ENCODE data around the gene DEFB123. TPM values are rescaled to one million over a fixed set of nuclear protein-coding genes. Genes with fewer than 3 reads are reported as not detected.

The DEFB123 gene
- total RNA-seq, 6 experiments from 2014 or later, result not detected

- no peak for TF ChIP-seq POLR2A (IDR thresholded peaks at IDR 0.05)
- no peak for TF ChIP-seq CTCF (IDR thresholded peaks at IDR 0.05)
- no peaks in the 10 kb centered on the region for H3K27me3 ChIP-seq
- WGBS (ENCODE audit: insufficient coverage, low coverage, low lambda C conversion rate, missing lambda C conversion rate), result 88% methylated on average over 3 of the region's 3 CpGs
- no peaks in the 10 kb centered on the region for H3K4me1 ChIP-seq
- H3K4me3 ChIP-seq, result no peak overlapping the region
- H3K9me3 ChIP-seq, result no peaks in the 10 kb centered on the region
- no peak for DNase-seq
- H3K36me3 ChIP-seq, result no peaks in the 10 kb centered on the region
- ATAC-seq, result no peak
- intact Hi-C loops (cut with DNase I), result no loop called here
- H3K27ac ChIP-seq, result no peak overlapping the region
Measured at GRCh38 chr20:31490752-31491151, 50.3 kb downstream of the DEFB123 start.

- no peaks in the 10 kb centered on the region for H3K27me3 ChIP-seq
- DNase-seq (no peak), ATAC-seq (peak in 3 of 4 donors; percentile 33 to 54 (median 36))
- TF ChIP-seq CTCF (IDR thresholded peaks at IDR 0.05) (peak; percentile 17 to 32 (median 22)), POLR2A (IDR thresholded peaks at IDR 0.05) (no peak)
- no peaks in the 10 kb centered on the region for H3K36me3 ChIP-seq
- H3K4me1 ChIP-seq, result no peaks in the 10 kb centered on the region
- no peak overlapping the region for H3K4me3 ChIP-seq
- 50% methylated on average over 2 of the region's 2 CpGs for WGBS (ENCODE audit: insufficient coverage, low coverage, low lambda C conversion rate, missing lambda C conversion rate)
- intact Hi-C loops (cut with DNase I), result no loop called here
- H3K9me3 ChIP-seq, result no peaks in the 10 kb centered on the region
- no peak overlapping the region for H3K27ac ChIP-seq
Measured at GRCh38 chr20:31494131-31494530, 53.7 kb downstream of the DEFB123 start.

GRCh38 chr20:31496761-31497295, 56.4 kb downstream of the DEFB123 start:
- no peak overlapping the region for H3K27ac ChIP-seq
- no peaks in the 10 kb centered on the region for H3K36me3 ChIP-seq
- 43% methylated on average over 3 of the region's 15 CpGs for WGBS (ENCODE audit: insufficient coverage, low coverage, low lambda C conversion rate, missing lambda C conversion rate)
- no peaks in the 10 kb centered on the region for H3K9me3 ChIP-seq
- no peaks in the 10 kb centered on the region for H3K27me3 ChIP-seq
- ATAC-seq (peak; percentile 38 to 71 (median 56)), DNase-seq (peak in 2 of 3 donors; percentile 41 to 55)
- TF ChIP-seq CTCF (IDR thresholded peaks at IDR 0.05) (no peak), POLR2A (IDR thresholded peaks at IDR 0.05) (no peak)
- intact Hi-C loops (cut with DNase I), result no loop called here
- no peaks in the 10 kb centered on the region for H3K4me1 ChIP-seq
- no peak overlapping the region for H3K4me3 ChIP-seq

DNA sequence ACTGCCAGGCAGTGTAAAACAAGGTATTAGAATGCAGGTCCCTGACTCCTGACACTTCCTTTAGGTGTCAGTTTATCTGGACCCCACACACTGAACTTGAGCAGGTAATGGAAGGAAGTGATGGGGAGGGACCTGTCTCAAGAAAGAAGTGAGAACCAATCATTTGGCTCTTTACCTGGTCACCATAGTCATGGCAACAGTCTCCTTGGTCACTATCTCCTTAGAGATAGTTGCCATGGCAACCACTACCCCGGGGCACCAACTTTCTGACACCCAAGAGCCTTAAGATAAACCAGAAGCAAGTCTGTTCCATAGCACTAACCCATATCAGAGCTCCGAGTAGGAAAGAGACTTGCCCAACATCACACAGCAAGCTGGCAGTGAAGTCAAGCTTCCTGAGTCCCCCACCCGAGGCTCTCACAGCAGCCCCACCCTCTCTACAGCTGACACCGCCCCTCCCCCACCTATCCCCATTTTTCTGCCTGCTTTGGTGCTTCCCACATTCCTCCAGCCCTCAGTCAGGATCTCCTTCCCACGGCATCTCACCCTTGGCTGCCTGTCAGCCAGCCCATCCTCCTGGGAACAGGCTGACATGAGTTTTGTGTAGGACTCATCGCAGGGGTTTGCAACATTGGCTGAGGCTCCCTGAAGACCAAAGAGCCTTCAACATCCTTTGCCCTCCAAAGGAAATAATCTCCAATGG, 57.6 kb downstream of the DEFB123 start:
- ATAC-seq (no peak), DNase-seq (no peak)
- intact Hi-C loops (cut with DNase I), result no loop called here
- no peaks in the 10 kb centered on the region for H3K9me3 ChIP-seq
- TF ChIP-seq CTCF (IDR thresholded peaks at IDR 0.05) (no peak), POLR2A (IDR thresholded peaks at IDR 0.05) (no peak)
- no peak overlapping the region for H3K27ac ChIP-seq
- H3K4me1 ChIP-seq, result no peaks in the 10 kb centered on the region
- H3K36me3 ChIP-seq, result no peaks in the 10 kb centered on the region
- no peak overlapping the region for H3K4me3 ChIP-seq
- no peaks in the 10 kb centered on the region for H3K27me3 ChIP-seq
- WGBS (ENCODE audit: insufficient coverage, low coverage, low lambda C conversion rate, missing lambda C conversion rate), result 17% methylated on average over 3 of the region's 6 CpGs

Other genes starting within 250 kb of the DEFB123 start
- gene DEFB115, start 183.0 kb upstream of the DEFB123 start, total RNA-seq, result not detected
- gene DEFB116, start 132.0 kb upstream of the DEFB123 start, total RNA-seq, result not detected
- gene DEFB118, start 72.0 kb upstream of the DEFB123 start, total RNA-seq, result not detected
- gene DEFB119, start 50.0 kb upstream of the DEFB123 start, total RNA-seq, result not detected
- gene DEFB121, start 34.4 kb upstream of the DEFB123 start, total RNA-seq, result not detected
- not detected for gene DEFB124, start 34.5 kb downstream of the DEFB123 start, total RNA-seq
- 1 to 10 TPM in 1 of 6 experiments, under 1 TPM in 4, not detected in 1; 0.12 to 1.0 (median 0.20) TPM for gene REM1, start 34.7 kb downstream of the DEFB123 start, total RNA-seq
- 100 to 1,000 TPM in 5 of 6 experiments, 10 to 100 TPM in 1; 78.1 to 141 (median 114) TPM for gene HM13, start 73.8 kb downstream of the DEFB123 start, total RNA-seq
- 100 to 1,000 TPM in 2 of 6 experiments, 10 to 100 TPM in 4; 12.9 to 300 (median 35.0) TPM for gene ID1, start 164.7 kb downstream of the DEFB123 start, total RNA-seq
- not detected for gene COX4I2, start 197.3 kb downstream of the DEFB123 start, total RNA-seq